Measurements from ENCODE around the gene MYL4. TPM values are rescaled to one million over a fixed set of nuclear protein-coding genes. Genes with fewer than 3 reads are reported as not detected.

Gene MYL4
- polyA plus RNA-seq, 1 of the 3 experiments (the other 2 are of a cell fraction): not detected

DNA sequence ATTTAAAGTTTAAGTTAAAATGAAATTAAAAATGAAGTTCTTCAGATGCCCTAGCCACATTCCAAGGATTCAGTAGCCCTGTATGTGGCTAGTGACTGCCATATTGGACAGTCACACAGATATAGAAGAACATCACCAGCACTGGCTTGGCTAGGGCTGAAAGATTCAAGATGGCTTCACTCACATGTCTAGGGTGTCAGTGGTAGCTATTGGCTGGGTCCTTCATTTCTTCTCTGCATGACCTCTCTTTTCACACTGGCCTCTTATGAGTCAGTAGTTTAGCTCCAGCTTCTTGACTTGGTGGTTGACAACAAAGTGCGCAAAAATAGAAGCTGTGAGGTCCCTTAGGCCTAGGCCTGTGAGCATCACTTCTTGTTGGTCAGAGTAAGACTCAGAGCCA, 18.4 kb upstream of the MYL4 start (continued):
- no peak for TF ChIP-seq RFX5 (IDR thresholded peaks at IDR 0.05; ENCODE audit: low read length)
- TF ChIP-seq EZH2phosphoT487 (IDR thresholded peaks at IDR 0.05; ENCODE audit: borderline replicate concordance, low read depth): no peak

DNA sequence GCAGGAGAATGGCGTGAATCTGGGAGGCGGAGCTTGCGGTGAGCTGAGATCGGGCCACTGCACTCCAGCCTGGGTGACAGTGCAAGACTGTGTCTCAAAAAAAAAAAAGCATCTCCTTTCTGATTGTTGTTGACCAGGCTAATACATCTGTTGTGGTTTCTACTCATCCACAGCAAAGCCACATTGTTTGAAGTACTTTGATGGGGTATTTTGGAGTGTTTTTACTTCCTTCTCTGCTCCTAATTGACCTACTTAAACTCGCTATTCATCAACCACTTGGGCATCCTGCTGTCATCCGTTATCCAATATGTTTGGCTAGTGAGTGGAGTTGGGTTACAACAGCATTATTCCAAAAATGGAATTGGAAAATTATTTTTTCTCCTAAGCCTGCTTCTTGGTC, 16.6 kb upstream of the MYL4 start:
- ChIA-PET CTCF (interaction anchor here (1.4 kb wide), 1 partner anchor 37 kb away, joined by 4 read pairs; no protein-coding TSS in a partner anchor), POLR2A (no interaction called here)
- Histone ChIP-seq H3K9me2 (no peaks in the 10 kb centered on the region), H3K79me2 (ENCODE audit: insufficient read depth) (peaks cover 16% of the 10 kb centered on the region), H3K4me3 (ENCODE audit: low read depth in 2 of 2, low read length in 1 of 2) (no peak overlapping the region), H3K4me1 (ENCODE audit: control insufficient read depth in 1 of 2, insufficient read depth in 2 of 2, low read depth in 1 of 2, low read length in 1 of 2) (peaks cover 0 to 8% of the 10 kb centered on the region in 2 experiments; a peak in 3 of 4 replicates), H3K4me2 (no peak overlapping the region), H3K27ac (ENCODE audit: low read depth in 2 of 2, low read length in 1 of 2) (no peak overlapping the region), H3F3A (replicated peaks; ENCODE audit: insufficient read depth) (peaks cover 10% of the 10 kb centered on the region), H2AFZ (ENCODE audit: low read depth) (no peak overlapping the region), H3K27me3 (ENCODE audit: insufficient read depth) (no peaks in the 10 kb centered on the region), H3K9me3 (no peaks in the 10 kb centered on the region), H3K36me3 (replicated peaks in 1 of 2; ENCODE audit: control insufficient read depth in 1 of 2, insufficient read depth in 2 of 2, low read length in 1 of 2) (no peaks in the 10 kb centered on the region), H4K20me1 (ENCODE audit: insufficient read depth) (peaks cover 7% of the 10 kb centered on the region; the same call in 1 of the 2 replicates), H3K9ac (no peak overlapping the region)
- no peak for DNase-seq
- TF ChIP-seq TCF12 (IDR thresholded peaks at IDR 0.05): no peak
- no peak for TF ChIP-seq SIN3A (IDR thresholded peaks at IDR 0.05; ENCODE audit: borderline replicate concordance, low read depth, low read length)
- TF ChIP-seq, protein P1, sequence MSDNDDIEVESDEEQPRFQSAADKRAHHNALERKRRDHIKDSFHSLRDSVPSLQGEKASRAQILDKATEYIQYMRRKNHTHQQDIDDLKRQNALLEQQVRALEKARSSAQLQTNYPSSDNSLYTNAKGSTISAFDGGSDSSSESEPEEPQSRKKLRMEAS (IDR thresholded peaks at IDR 0.05; ENCODE audit: low read depth): no peak
- TF ChIP-seq JUND (IDR thresholded peaks at IDR 0.05): no peak
- TF ChIP-seq CHD2 (IDR thresholded peaks at IDR 0.05; ENCODE audit: low read length, partially characterized antibody): no peak
- no peak for TF ChIP-seq FOSL2 (IDR thresholded peaks at IDR 0.05; ENCODE audit: borderline replicate concordance, low read depth)
- no peak for TF ChIP-seq ELF1 (IDR thresholded peaks at IDR 0.05)
- TF ChIP-seq MEF2A (IDR thresholded peaks at IDR 0.05; ENCODE audit: borderline replicate concordance, low read depth): no peak
- TF ChIP-seq GATA2 (CRISPR knock-in tag; IDR thresholded peaks at IDR 0.05): no peak
- TF ChIP-seq MXI1 (IDR thresholded peaks at IDR 0.05; ENCODE audit: low read depth, low read length): no peak
- no peak for TF ChIP-seq GABPA (IDR thresholded peaks at IDR 0.05; ENCODE audit: low read depth)
- TF ChIP-seq, protein P2, sequence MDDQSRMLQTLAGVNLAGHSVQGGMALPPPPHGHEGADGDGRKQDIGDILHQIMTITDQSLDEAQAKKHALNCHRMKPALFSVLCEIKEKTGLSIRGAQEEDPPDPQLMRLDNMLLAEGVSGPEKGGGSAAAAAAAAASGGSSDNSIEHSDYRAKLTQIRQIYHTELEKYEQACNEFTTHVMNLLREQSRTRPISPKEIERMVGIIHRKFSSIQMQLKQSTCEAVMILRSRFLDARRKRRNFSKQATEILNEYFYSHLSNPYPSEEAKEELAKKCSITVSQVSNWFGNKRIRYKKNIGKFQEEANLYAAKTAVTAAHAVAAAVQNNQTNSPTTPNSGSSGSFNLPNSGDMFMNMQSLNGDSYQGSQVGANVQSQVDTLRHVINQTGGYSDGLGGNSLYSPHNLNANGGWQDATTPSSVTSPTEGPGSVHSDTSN (IDR thresholded peaks at IDR 0.05): no peak
- no peak for TF ChIP-seq SMC3 (IDR thresholded peaks at IDR 0.05; ENCODE audit: low read depth, low read length)
- TF ChIP-seq REST (IDR thresholded peaks at IDR 0.05; ENCODE audit: low read depth, low read length): no peak
- TF ChIP-seq RCOR1 (IDR thresholded peaks at IDR 0.05; ENCODE audit: low read length): no peak
- TF ChIP-seq NRF1 (IDR thresholded peaks at IDR 0.05; ENCODE audit: low read depth, low read length): no peak
- TF ChIP-seq, protein P3, sequence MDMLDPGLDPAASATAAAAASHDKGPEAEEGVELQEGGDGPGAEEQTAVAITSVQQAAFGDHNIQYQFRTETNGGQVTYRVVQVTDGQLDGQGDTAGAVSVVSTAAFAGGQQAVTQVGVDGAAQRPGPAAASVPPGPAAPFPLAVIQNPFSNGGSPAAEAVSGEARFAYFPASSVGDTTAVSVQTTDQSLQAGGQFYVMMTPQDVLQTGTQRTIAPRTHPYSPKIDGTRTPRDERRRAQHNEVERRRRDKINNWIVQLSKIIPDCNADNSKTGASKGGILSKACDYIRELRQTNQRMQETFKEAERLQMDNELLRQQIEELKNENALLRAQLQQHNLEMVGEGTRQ (IDR thresholded peaks at IDR 0.05; ENCODE audit: borderline replicate concordance, low read depth, low read length): no peak
- no peak for TF ChIP-seq FOXM1 (IDR thresholded peaks at IDR 0.05; ENCODE audit: low read depth)
- no peak for TF ChIP-seq FOXJ3 (CRISPR knock-in tag; IDR thresholded peaks at IDR 0.05)
- TF ChIP-seq RAD21 (IDR thresholded peaks at IDR 0.05; ENCODE audit: low read length): no peak
- 88% methylated on average over 6 of the region's 6 CpGs for WGBS (ENCODE audit: low lambda C conversion rate)
